Peyer's patch (tissue), 4 donors: Measurements from ENCODE around the gene PLEKHN1.

ENCODE experiments used
- CTCF ChIP-seq, 6 experiments: fragments of 450-650 bp in 4 of 6; fragments of 200-600 bp in 2 of 6; sonication (generic) in 1 of 6; IDR thresholded peaks; one replicate each; pipeline ENCODE4 v1.5.1; 2017 to 2019; ENCODE audit warnings: antibody characterized with exemption in 6 of 6, mild to moderate bottlenecking in 3 of 6, moderate library complexity in 1 of 6
- POLR2A ChIP-seq, 2 donors: fragments of 450-650 bp; IDR thresholded peaks; one replicate each; pipeline ENCODE4 v1.5.1; 2017; ENCODE audit warnings: antibody characterized with exemption in 2 of 2, mild to moderate bottlenecking in 2 of 2, moderate library complexity in 2 of 2

- peak in 1 of 2 donors; percentile 20 for TF ChIP-seq POLR2A (IDR thresholded peaks at IDR 0.05)
- TF ChIP-seq CTCF (IDR thresholded peaks at IDR 0.05) = no peak
Measured at GRCh38 chr1:966704-967300, 520 bp downstream of the PLEKHN1 start.
